NCI-H2107 (cell line): ENCODE measurements around the gene HOXB2.

Experiments
- DNase-seq: peaks from one replicate; lab custom pipeline; 2025; lab: John Stamatoyannopoulos, UW

The HOXB2 gene

GRCh38 chr17:48552466-48553189 is 7.7 kb upstream of the HOXB2 start:
- DNase-seq: no peak

- no peak for DNase-seq
These were observed 6.9 kb upstream of the HOXB2 start for GRCh38 chr17:48551596-48552465.

GRCh38 chr17:48551214-48551555 is 6.3 kb upstream of the HOXB2 start:
- no peak for DNase-seq

- DNase-seq: no peak
These were observed 5.7 kb upstream of the HOXB2 start for GRCh38 chr17:48550502-48551213.

DNA sequence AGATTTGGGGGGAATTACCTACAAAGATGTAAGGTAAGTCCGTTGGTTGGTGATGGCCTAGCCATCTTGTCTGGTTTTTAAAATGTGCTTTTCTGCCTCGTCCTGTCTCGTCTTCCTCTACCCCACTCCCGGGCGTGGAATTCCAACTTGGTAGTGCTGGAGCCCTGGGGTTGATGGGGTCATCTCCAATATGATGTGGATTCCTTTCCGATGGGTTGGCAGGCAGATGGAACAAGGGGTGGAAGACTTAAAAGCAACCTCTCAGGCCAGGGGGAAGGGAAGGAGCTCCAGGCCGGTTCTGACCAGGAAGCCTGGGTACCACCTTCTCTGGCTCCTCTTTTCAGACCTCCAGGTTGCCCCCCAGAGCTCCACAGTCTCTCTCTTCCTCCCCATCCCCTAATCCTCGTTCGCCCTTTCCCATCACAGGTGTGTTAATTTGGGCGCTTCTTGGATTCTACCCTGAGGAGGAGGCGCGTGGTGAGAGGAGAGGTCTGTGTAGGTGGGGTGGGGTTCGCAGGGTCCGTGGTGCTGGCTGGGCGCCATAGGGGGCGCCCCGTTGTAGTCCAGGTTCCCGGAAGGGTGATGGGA is 5.1 kb upstream of the HOXB2 start:
- no peak for DNase-seq

- DNase-seq: no peak
These were observed 4.3 kb upstream of the HOXB2 start for GRCh38 chr17:48549281-48549630.

GRCh38 chr17:48548523-48549280 is 3.8 kb upstream of the HOXB2 start:
- no peak for DNase-seq

GRCh38 chr17:48547808-48548522 is 3.1 kb upstream of the HOXB2 start:
- DNase-seq: peak; percentile 80

GRCh38 chr17:48546924-48547807 is 2.3 kb upstream of the HOXB2 start:
- DNase-seq: peak; percentile 80

GRCh38 chr17:48546137-48546923 is 1.4 kb upstream of the HOXB2 start:
- DNase-seq: no peak

GRCh38 chr17:48545539-48545938 is 630 bp upstream of the HOXB2 start:
- no peak for DNase-seq

GRCh38 chr17:48544349-48545021 is 424 bp downstream of the HOXB2 start:
- DNase-seq: no peak

DNA sequence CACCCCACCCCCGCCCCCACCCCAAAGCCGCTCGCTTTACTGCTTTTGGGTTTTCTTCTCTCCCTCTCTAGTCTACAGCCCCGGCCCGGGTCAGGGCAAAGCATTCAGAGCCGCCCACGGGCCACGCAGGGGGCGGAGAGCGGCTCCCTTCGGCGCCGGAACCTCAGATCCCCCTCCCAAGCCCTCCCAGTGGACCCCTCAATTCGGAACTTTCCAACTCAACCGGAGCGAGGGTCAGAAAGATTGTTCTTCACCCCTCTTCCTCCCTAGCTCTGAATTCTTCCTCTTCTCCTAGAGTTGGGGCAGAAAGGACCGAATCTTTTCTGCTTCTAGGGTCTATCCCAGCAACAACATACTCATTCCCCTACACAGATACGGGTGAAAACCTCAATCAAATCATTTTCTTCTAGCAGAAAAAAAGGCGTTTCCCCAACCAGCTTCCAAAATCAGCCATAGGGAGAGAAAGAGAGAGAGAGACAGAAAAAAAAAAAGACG is 1.0 kb downstream of the HOXB2 start:
- DNase-seq: no peak

DNA sequence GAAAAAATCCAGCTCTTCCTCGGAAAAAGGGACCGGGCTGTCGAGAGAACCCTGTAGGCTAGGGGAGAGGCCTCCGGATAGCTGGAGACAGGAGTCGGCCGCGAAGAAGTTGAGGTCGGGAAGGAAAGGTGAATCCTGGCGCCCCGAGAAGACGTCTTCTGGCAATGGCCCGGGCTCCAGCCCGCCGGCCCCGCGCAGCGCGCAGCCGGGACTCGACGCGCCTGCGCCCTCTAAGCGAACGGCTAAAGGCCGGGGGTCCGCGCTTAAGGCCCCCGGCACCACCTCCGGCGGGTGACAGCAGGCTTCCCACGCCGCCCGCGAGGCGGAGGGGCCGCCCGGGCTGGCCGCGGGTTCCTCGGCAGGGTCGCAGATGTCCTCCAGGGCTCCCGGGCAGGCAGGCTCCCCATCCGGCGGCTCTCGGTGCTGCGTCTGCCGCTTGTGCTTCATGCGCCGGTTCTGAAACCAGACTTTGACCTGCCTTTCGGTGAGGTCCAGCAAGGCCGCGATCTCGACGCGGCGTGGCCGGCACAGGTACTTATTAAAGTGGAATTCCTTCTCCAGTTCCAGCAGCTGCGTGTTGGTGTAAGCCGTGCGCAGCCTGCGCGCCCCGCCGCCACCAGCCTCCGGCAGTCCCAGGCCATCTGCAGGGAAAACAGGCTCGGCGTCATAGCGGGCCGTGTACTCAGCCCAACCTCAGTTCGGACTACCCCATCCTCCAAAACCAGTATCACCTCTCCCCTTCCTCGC is 1.6 kb downstream of the HOXB2 start:
- no peak for DNase-seq

DNA sequence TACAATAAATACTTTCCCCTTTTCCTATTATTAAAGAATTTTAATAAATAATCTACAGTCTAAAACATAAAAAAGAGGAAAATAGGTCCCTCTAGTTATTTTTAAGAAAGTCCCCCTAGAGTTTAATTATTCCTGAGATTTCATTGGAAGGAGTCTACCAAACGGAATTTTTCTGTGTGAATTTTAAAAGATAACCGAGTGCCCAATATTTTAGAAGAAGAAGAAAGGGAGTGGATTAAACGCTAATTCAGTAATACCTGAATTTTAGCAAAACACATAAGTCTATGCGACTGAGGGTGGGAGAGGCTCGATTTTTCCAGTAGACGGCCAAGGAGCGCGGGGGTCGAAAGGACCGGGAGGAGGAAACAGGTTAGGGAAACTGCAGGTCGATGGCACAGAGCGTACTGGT is 2.2 kb downstream of the HOXB2 start:
- no peak for DNase-seq

- no peak for DNase-seq
These were observed 2.7 kb downstream of the HOXB2 start for GRCh38 chr17:48542114-48542656.

GRCh38 chr17:48541577-48542113 is 3.3 kb downstream of the HOXB2 start:
- no peak for DNase-seq
